ENCODE data around the gene ADPRHL1.
A peak's percentile ranks its signal among the peaks of the same experiment; 100 is the strongest.
"Not testable (repeated sequence)": the region's sequence is repeated elsewhere in the genome, so short reads cannot be mapped to it uniquely, and the experiment has no call there.

The ADPRHL1 gene

GRCh38 chr13:113398963-113399754, 54.1 kb downstream of the ADPRHL1 start:
- DNase-seq, result no peak

GRCh38 chr13:113397608-113398425, 55.5 kb downstream of the ADPRHL1 start:
- no peak for DNase-seq

GRCh38 chr13:113394339-113394640, 59.0 kb downstream of the ADPRHL1 start:
- no peak for DNase-seq

GRCh38 chr13:113393563-113394338, 59.5 kb downstream of the ADPRHL1 start:
- peak; percentile 74 for DNase-seq

- DNase-seq, result no peak
Observed at GRCh38 chr13:113393226-113393562, 60.1 kb downstream of the ADPRHL1 start.

- no peak for DNase-seq
Observed at GRCh38 chr13:113390874-113391497, 62.3 kb downstream of the ADPRHL1 start.

- DNase-seq, result not testable (repeated sequence)
Observed at GRCh38 chr13:113389586-113389985, 63.7 kb downstream of the ADPRHL1 start.

GRCh38 chr13:113387396-113387795, 65.9 kb downstream of the ADPRHL1 start:
- DNase-seq, result no peak

GRCh38 chr13:113383089-113383488, 70.2 kb downstream of the ADPRHL1 start:
- no peak for DNase-seq

- not testable (repeated sequence) for DNase-seq
Observed at GRCh38 chr13:113382542-113382941, 70.7 kb downstream of the ADPRHL1 start.

- DNase-seq, result no peak
Observed at GRCh38 chr13:113378825-113379224, 74.5 kb downstream of the ADPRHL1 start.

- no peak for DNase-seq
Observed at GRCh38 chr13:113374511-113375175, 78.6 kb downstream of the ADPRHL1 start.

- no peak for DNase-seq
Observed at GRCh38 chr13:113373811-113374485, 79.3 kb downstream of the ADPRHL1 start.

GRCh38 chr13:113371701-113372100, 81.6 kb downstream of the ADPRHL1 start:
- DNase-seq, result not testable (repeated sequence)

GRCh38 chr13:113371061-113371460, 82.2 kb downstream of the ADPRHL1 start:
- no peak for DNase-seq

- no peak for DNase-seq
Observed at GRCh38 chr13:113369881-113370280, 83.4 kb downstream of the ADPRHL1 start.

- no peak for DNase-seq
Observed at GRCh38 chr13:113369189-113369588, 84.1 kb downstream of the ADPRHL1 start.

GRCh38 chr13:113368353-113368752, 84.9 kb downstream of the ADPRHL1 start:
- not testable (repeated sequence) for DNase-seq

GRCh38 chr13:113367771-113368170, 85.5 kb downstream of the ADPRHL1 start:
- no peak for DNase-seq

- DNase-seq, result no peak
Observed at GRCh38 chr13:113367020-113367560, 86.2 kb downstream of the ADPRHL1 start.

- DNase-seq, result no peak
Observed at GRCh38 chr13:113365971-113366588, 87.2 kb downstream of the ADPRHL1 start.

Data from NCI-H1694 treated with DMSO at 0.1 percent for 48 hours (cell line).